ENCODE data around the gene APOL4. TPM values are rescaled to one million over a fixed set of nuclear protein-coding genes. Genes with fewer than 3 reads are reported as not detected.
A peak's percentile ranks its signal among the peaks of the same experiment; 100 is the strongest.
"Not testable (repeated sequence)": the region's sequence is repeated elsewhere in the genome, so short reads cannot be mapped to it uniquely, and the experiment has no call there.

The APOL4 gene
- polyA plus RNA-seq, 3 donors, result 4.6 to 11.3 (median 10.7) TPM

DNA sequence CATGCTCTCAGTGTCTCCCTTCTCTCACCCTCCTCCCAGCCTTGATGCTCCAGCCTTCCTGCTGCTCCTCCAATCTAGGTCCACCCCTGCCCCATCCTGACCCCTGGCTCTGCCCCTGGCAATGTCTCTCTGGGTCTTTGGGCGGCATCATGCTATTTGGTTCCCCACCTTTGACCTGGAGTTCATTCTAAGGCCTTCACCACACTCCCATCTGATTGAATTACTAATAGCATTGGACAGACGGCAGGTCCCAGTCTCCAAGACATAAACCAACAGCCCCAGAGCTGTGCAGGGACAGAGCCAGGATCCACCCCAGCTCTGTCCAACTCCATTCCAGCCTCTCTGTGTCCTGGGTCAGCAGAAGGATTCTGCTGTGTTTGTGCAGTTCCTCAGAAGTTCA is 7.2 kb downstream of the APOL4 start:
- DNase-seq (ENCODE audit: extremely low read depth in 1 of 11, low read depth in 9 of 11, low spot score in 4 of 11), result no peak

DNA sequence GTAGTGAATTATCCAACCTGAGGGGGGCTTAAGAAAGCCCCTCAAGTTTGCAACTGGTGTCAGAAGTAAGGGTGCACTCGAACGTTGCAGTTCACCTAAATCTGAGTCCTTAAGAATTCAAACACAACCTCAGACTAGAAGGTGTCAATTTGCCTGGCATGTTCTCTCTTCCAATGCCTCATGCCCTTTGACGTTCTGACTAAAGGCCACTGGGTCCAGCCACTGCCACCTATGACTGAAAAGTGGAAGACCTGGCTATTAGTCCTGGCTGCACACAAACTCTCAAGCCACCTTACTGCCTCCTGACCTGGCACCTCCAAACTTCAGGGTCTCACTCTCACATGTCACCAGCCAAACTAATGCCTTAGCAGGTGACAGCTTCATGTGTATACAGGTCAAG is 8.0 kb downstream of the APOL4 start:
- DNase-seq (ENCODE audit: extremely low read depth in 1 of 11, low read depth in 9 of 11, low spot score in 4 of 11), result no peak

DNA sequence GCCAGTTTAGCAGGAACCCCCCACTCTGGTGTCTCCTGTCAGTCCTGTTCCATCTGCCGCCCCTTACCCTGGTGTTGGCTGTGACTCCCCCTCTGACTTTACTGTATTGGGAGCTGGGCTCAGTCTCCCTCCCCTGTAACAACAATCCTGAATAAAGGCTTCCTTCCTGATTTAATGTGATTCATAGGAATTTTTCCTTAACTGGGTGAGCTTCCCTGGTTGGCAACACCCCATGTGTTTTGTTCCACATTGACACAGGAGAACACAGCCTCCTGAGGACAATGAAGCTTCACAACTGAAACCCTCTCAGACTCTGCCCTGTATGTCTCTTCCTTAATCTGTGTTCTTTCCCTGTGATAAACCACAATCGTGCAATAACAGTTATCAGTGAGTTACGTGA is 8.4 kb downstream of the APOL4 start:
- DNase-seq (ENCODE audit: extremely low read depth in 1 of 11, low read depth in 9 of 11, low spot score in 4 of 11), result no peak

DNA sequence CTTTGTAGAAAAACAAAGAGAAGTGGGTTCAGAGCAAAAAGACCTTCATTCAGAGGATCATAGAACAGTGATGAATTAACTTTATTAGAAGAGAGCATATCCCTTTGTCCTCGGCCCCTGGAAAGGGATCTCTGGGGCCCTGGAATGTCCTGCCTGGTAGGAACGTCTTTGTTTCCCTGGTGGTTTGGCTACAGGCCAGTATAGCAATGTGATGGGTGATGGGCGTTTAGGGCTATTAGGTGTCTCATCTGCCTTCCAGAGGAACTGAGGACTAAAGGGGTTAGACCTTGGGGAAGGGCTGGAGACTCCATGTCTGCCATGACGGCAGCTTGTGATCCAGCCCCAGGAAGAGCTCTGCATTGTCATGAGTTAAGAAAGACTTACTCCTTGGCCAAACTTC is 9.1 kb downstream of the APOL4 start:
- DNase-seq (ENCODE audit: extremely low read depth in 1 of 11, low read depth in 9 of 11, low spot score in 4 of 11), result no peak

DNA sequence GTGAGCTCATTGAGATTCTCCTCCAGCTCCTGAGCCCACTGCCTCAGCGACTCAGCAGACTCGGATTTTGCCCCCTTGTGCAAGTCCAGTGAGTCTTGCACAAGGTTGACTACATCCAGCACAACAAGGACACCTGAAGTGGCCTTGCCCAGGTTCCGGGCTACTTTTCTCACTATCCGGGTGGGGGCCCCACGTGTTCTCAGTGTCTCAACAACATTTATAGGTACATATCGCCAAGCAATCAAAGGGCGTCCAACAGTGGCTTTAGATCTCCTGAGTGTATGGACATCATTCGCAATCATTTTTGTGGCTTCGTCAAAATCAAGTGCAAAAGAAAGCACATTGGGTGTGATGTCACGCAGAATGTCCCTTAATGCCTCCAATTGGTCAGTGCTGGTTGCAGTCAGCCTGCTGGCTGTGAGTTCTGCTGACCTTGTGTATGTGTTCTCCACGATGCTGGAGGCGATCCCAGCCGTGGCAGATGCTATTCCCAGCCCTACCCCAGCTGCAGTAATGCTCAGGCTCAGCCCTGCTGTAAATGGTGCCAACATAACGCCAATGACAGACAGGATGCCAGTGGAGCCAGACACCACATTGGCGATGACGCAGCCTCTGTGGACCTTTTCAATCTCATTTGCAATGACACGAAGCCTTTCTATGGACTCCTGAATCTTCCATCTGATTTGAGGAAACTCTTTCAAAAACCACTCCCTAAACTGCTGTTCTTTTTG is 10.3 kb downstream of the APOL4 start:
- no peak for DNase-seq (ENCODE audit: extremely low read depth in 1 of 11, low read depth in 9 of 11, low spot score in 4 of 11)

DNA sequence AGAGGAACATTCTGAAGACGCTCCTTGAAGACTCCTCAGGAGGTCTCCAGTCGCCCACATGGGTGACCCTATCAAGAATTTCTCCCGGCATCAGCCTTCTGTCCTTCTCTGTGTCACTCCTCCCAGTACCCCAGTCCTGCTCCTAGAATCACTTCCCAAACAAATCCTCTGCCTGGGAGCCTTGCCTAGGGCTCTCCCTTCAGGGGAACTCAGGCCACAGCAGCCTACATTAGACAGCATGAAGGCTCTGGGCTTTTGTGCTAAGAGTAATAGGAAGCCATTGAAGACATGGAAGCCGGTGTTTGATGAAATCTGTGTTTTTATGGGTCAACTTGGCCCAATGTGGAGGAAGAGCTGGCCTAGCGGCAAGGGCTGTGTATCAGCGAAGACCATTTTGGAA is 13.7 kb downstream of the APOL4 start:
- not testable (repeated sequence) for DNase-seq (ENCODE audit: extremely low read depth in 1 of 11, low read depth in 9 of 11, low spot score in 4 of 11)

DNA sequence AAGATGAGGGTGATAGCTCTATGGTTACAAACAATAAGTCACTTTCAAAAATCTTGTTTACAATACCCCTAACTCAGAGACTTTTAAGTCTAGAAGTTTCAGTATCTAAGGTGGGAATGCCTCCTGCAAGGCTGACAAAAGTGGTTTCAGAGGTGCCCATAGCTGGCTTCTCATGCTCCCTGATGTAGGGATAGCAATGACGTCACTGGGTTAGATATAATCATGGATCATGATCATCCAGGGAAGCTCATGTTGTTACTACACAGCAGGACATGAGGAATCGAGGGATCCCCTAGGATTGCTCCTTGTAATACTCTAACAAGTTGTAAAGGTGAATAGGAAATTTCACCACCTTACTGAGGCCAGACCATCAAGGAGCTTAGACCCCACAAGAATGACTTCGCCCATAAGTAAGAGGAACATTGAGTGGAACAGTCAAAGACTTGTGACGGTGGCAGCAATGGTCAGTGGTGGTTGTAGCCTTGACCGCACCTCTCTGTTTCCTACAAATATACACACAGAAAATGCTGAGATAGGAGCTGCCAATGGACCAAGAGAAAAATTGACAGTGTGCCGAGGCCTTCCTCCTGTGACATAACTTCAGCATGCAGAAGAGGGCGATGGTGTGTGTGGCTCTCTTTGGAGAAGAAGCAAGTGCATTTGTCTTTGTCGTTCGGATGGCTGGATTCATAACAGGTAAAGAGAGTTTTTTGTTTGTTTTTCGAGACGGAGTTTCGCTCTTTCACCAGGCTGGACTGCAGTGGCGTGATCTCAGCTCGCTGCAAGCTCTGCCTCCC is 15.6 kb downstream of the APOL4 start:
- DNase-seq (ENCODE audit: extremely low read depth in 1 of 11, low read depth in 9 of 11, low spot score in 4 of 11), result no peak

DNA sequence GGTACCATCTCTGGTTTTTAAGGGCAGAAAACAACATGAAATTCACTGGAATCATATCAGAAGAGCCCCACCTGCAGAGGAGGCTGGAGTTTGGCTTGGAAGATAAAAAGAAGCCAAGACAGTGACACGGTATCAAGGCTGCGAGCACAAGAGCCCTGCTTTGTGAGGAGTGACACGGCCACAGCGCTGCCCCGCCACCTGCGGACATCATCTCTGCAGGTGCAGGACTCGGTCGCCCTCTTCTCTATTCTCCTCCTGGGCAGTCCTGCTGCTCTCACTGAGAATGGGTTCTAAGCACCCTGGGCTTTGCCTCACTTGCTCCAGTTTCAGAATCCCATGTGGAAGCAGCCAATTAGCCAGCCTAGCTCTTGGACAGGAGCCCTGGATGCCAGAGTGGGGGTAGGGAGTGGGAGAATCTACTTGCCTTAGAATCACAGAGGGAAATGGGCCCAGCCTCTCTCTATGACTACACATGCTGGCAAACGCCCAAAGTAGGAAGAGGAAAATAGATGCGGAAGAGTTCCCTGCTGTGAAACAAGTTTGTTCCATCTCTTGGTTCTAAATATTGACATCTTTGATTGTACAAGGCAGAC is 17.1 kb downstream of the APOL4 start:
- DNase-seq (ENCODE audit: extremely low read depth in 1 of 11, low read depth in 9 of 11, low spot score in 4 of 11), result no peak

DNA sequence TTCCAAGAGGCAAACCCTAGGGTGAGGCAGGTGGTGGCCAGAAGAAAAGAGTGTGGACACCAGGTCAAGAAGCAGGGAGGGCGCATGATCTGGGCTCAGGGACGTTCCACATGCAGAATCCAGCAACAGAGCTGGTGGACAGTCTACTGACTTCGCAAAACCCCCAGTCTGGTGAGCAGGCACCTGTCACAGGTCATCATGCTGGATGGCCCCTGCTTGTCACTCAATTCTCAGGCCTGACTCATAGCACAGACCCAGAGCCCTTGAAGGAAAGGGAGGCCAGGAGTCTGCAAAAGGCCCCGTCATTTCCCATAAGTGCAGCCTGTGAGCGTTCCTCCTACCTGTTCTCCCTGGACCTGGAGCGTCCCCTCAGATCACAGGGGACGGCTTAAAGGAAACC is 18.2 kb downstream of the APOL4 start:
- no peak for DNase-seq (ENCODE audit: extremely low read depth in 1 of 11, low read depth in 9 of 11, low spot score in 4 of 11)

DNA sequence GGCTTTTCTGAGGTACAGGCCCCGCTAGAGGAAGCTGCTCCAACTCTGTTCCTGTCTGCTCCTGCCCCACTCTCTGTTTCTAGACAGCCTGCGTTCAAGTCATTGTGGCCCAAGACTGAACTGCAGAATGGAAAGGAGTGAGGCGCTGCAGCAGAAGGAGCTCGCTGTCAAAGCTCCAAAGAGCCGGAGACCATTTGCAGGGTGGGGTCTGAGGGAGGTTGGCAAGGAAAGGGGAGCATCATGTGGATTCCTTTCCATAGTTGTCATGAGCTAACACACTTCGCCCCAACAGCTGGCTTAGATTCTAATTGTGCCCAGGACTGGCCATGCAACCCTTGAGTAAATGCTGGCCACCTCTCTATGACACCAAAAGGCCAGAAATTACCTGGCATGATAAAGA is 18.8 kb downstream of the APOL4 start:
- no peak for DNase-seq (ENCODE audit: extremely low read depth in 1 of 11, low read depth in 9 of 11, low spot score in 4 of 11)

DNA sequence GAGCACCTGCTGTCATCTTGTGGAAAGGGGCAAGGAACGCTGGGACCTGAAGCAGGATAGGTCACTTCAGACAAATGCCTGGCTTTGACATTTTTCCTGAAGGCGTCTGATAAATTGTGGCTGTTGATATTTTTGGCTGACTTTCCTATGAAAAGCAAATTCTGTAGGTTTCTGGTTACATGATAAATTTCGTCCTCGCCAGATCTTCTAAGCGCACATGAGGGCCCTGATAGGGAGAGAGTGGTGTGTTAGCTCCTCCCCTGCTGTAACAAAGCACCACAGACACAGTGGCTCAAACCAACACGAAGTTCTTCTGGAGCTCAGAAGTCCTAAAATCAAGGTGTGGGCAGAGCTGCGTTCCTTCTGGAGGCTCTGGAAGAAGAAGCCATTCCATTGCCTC is 19.6 kb downstream of the APOL4 start:
- peak in 1 of 11 donors; percentile 31 for DNase-seq (ENCODE audit: extremely low read depth in 1 of 11, low read depth in 9 of 11, low spot score in 4 of 11)

DNA sequence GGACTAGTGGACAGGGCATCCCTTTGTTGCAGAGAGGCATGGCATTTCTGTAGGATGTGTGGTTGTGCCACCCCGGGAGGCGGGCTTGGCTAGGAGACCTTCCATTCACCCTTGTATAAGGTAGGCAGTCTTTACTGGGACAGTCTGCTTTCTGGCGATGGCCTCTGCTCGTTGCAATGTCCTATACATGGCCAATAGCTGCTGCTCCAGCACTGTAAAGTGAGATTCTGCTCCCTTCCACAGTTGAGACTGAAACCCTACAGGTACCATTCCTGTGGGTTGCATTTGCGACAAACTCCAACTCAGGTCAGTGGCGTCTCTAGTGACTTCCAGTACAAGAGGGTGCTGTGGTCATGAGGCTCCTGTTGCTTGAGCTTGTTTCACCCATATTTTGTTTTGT is 20.7 kb downstream of the APOL4 start:
- DNase-seq (ENCODE audit: extremely low read depth in 1 of 11, low read depth in 9 of 11, low spot score in 4 of 11), result no peak

DNA sequence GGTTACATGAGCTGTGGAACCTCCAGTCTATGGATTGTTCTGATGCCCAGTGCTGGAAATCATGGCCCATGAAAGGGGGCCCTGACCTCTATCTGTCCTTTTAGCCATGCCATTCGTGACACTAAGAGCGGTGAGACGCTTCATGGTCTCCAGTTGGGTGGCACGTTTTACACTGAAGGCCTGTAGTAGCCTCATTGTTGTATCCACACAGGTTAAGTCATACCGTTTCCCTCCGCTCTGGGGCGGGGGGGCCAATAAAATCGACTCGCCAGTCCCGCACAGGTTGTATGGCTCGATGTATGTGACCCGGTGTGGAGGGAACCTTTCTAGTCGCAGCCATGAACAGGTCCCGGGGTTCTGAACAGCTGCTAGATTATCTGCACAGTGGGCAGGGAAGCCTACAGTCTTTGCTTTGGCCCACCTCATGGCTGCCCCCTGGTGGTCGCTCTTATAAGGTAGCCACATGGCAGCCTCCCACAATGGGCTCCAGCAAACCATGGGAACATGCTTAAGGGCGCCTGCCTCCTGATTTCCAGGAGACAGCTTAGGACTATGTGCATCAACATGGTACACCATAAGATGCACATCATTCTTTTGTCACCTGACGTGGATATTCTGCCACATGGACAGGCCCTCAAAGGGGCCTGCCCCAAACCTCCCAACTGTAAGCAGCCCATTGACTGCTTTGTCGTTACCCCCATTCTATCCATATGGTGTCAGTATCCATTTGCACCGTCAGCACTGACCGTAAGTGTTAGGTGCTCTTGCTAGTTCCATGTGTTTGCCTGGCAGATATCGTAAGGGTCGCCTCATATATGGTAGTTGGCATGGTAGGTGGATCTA is 21.4 kb downstream of the APOL4 start:
- DNase-seq (ENCODE audit: extremely low read depth in 1 of 11, low read depth in 9 of 11, low spot score in 4 of 11), result no peak

DNA sequence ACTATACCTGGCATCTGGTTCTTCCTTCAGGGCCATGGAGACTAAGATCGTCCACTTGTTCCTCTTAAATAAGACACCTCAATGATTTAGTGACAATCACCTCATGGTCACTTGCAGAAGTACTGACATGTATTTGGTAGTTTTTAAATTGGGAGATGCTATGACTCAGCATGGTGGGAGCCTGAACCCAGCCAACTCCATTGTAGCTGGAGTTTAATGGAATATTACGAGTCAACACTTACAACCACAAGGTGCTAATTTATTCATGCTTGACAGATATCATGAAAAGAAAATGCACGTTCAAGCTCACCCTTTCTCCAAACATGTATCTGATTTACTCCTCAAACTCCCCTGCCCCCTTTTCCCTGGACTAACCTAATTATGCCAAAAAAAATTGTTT is 24.4 kb downstream of the APOL4 start:
- DNase-seq (ENCODE audit: extremely low read depth in 1 of 11, low read depth in 9 of 11, low spot score in 4 of 11), result no peak

DNA sequence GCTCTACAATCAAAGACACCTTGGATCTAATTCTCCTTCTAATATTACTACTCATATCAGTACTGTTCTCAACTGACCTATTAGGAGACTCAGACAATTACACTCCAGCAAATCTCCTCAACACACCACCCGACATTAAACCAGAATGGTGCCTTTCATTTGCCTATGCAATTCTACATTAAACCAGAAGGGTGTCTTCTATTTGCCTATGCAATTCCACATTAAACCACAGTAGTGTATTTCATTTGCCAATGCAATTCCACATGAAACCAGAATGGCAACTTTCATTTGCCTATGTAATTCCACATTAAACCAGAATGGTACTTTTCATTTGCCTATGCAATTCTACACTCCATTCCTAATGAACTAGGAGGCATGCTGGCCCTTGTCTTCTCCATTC is 25.7 kb downstream of the APOL4 start:
- no peak for DNase-seq (ENCODE audit: extremely low read depth in 1 of 11, low read depth in 9 of 11, low spot score in 4 of 11)

DNA sequence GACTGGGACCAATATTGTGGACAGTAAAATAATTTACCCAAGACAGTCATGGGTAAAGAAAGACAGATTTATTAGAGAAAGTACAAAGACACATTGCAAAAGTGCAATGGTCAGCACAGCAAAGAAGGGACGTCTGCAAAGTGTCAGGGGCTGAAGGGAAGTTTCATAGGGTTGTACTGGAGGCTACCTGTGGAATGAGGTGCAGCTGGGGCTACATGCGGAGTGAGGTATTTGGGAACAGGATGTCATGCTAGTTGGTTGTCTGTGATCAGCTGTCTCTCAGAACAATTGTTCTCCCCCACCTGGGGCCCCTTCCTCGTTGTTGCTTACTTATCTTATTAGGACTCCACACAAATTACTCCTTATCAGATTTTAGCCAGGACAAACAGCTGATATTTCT is 29.7 kb downstream of the APOL4 start:
- DNase-seq (ENCODE audit: extremely low read depth in 1 of 11, low read depth in 9 of 11, low spot score in 4 of 11), result no peak

DNA sequence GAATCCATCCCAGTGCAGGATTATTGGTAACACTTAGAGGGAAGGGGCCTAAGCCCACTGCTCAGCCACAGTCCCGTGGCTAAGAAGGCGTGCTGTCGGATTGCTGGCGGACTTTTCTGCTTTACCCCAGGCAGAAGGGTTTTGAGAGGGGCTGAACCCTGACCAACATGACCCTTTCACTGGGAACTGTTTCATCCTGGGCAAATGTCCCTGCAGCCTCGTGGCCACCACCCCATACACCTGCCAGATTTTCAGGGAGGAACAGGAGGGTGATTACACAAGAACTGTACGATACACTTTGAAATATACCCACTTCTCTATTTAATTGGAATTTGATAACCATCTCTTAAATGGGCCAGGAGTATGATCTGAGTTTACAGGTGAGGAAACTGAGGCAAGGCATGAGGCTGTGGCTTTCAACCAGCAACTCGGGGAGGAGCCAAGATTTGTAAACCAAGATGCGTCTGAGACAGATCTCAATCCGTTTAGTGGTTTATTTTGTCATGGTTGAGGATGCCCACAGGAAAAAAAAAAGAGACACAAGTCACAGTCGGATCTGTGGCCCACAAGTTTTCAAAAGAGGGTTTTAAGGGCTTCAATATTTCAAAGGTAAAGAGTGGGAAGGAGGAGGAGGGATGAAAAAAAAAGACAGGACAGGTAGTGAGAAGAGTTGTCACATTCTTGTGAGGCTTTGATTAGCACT is 34.9 kb downstream of the APOL4 start:
- DNase-seq (ENCODE audit: extremely low read depth in 1 of 11, low read depth in 9 of 11, low spot score in 4 of 11), result no peak

DNA sequence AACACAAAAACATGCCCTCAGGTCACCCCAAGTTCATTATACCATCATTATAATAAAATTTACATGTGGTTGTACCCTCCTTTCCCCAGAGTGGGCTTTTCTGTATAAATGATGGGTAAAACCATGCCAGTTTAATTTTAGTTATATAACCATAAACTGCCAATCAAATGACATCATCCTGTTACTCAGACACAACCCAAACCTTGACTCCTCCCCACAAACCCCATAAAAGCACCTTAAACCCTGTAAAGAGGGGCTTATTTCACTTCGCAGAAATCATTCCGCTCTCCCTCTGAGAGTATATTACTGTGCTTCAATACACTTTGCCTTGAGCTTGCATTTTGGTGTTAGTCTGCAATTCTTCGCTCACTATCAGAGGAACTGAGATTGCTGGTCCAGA is 35.5 kb downstream of the APOL4 start:
- DNase-seq (ENCODE audit: extremely low read depth in 1 of 11, low read depth in 9 of 11, low spot score in 4 of 11), result no peak

DNA sequence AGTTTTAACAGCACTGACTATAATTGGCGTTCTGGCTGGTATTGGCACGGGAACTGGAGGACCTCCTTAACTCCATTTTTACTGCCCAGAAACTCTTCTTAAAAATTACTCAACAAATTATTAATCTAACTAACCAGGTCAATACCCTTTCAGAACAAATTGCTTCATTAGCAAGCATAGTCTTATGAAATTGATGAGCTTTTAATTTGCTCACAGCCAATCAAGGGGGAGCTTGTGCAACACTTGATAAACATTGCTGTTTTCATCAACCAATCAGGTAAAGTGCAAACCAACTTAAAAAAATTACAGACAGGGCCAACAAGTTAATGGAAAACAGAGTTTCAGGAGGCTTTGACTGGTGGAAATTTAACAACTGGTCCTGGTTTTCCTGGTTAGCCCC is 36.5 kb downstream of the APOL4 start:
- DNase-seq (ENCODE audit: extremely low read depth in 1 of 11, low read depth in 9 of 11, low spot score in 4 of 11), result no peak

Data from renal cortex interstitium (tissue), 11 donors.